ENCODE measurements around the gene PGR. TPM values are rescaled to one million over a fixed set of nuclear protein-coding genes. Genes with fewer than 3 reads are reported as not detected.
A peak's percentile ranks its signal among the peaks of the same experiment; 100 is the strongest.

Gene PGR
- total and polyA plus RNA-seq, 10 donors: 0.13 to 7.7 (median 2.5) TPM

- DNase-seq: no peak
- no peak for TF ChIP-seq POLR2AphosphoS5 (IDR thresholded peaks at IDR 0.05)
- no peak for TF ChIP-seq CTCF (IDR thresholded peaks at IDR 0.05 in 8 of 11, conservative IDR thresholded peaks at IDR 0.05 in 3 of 11)
- no peak for TF ChIP-seq POLR2A (IDR thresholded peaks at IDR 0.05)
- intact Hi-C loops (cut with DNase I; ENCODE audit: low total_unique reads): no loop called here
- Histone ChIP-seq H3K36me3 (peaks cover 0 to 14% (median 7%) of the 10 kb centered on the region in 6 donors), H3K4me1 (no peaks in the 10 kb centered on the region), H3K27ac (peak overlapping the region in 2 of 8 donors; percentile 6 to 45), H3K27me3 (replicated peaks in 1 of 7) (no peaks in the 10 kb centered on the region), H3K9me3 (no peaks in the 10 kb centered on the region), H3K4me3 (no peak overlapping the region)
- WGBS, 5 donors: 56 to 74% (median 65%) methylated on average over 1 of the region's 1 CpG
These were observed 148.3 kb downstream of the PGR start for GRCh38 chr11:100981196-100981824.

GRCh38 chr11:100980156-100980555, 149.5 kb downstream of the PGR start:
- no peaks in the 10 kb centered on the region for H3K27me3 ChIP-seq (replicated peaks in 1 of 7)
- H3K4me1 ChIP-seq: no peaks in the 10 kb centered on the region
- TF ChIP-seq POLR2A (IDR thresholded peaks at IDR 0.05) (no peak), POLR2AphosphoS5 (IDR thresholded peaks at IDR 0.05) (no peak), CTCF (IDR thresholded peaks at IDR 0.05 in 8 of 11, conservative IDR thresholded peaks at IDR 0.05 in 3 of 11) (peak in 5 of 11 experiments; percentile 8 to 41 (median 30))
- H3K36me3 ChIP-seq: peaks cover 0 to 24% (median 11%) of the 10 kb centered on the region in 6 donors
- no peak for DNase-seq
- H3K4me3 ChIP-seq: no peak overlapping the region
- intact Hi-C loops (cut with DNase I; ENCODE audit: low total_unique reads): no loop called here
- no peaks in the 10 kb centered on the region for H3K9me3 ChIP-seq
- H3K27ac ChIP-seq: no peak overlapping the region
- WGBS, 5 donors: 72 to 85% (median 77%) methylated on average over 3 of the region's 3 CpGs

All from spleen (tissue), 11 donors.